Stimulated activated CD4-positive, alpha-beta T cell treated with anti-CD3 and anti-CD28 coated beads, Interleukin-15, amount 100 ng/mL, for 24 hours (primary cell): ENCODE data around the gene PNLIPRP2.

Experiments
- DNase-seq: peaks from one replicate; pipeline ENCODE4 v3.0.0-alpha.2; 2020

PNLIPRP2 gene

DNA sequence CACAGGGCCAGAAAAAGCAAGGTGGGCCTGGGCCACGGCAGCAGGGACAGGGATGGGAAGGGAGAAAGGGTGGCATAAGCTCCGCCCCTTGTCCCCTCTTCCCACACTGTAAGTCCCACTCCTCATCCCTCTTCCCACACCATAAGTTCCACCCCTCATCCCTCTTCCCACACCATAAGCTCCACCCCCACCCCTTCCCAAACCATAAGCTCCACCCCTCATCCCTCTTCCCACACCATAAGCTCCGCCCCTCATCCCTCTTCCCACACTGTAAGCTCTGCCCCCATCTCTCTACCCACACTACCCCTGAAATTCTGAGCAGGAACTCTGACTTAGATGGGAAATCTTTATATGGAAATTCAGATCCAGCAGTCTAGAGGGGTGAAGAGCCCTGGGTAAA is 65.9 kb downstream of the PNLIPRP2 start:
- DNase-seq = no peak

- DNase-seq = no peak
These were observed 66.9 kb downstream of the PNLIPRP2 start for GRCh38 chr10:116687633-116688032.

GRCh38 chr10:116688241-116688711 is 67.5 kb downstream of the PNLIPRP2 start:
- DNase-seq = no peak

DNA sequence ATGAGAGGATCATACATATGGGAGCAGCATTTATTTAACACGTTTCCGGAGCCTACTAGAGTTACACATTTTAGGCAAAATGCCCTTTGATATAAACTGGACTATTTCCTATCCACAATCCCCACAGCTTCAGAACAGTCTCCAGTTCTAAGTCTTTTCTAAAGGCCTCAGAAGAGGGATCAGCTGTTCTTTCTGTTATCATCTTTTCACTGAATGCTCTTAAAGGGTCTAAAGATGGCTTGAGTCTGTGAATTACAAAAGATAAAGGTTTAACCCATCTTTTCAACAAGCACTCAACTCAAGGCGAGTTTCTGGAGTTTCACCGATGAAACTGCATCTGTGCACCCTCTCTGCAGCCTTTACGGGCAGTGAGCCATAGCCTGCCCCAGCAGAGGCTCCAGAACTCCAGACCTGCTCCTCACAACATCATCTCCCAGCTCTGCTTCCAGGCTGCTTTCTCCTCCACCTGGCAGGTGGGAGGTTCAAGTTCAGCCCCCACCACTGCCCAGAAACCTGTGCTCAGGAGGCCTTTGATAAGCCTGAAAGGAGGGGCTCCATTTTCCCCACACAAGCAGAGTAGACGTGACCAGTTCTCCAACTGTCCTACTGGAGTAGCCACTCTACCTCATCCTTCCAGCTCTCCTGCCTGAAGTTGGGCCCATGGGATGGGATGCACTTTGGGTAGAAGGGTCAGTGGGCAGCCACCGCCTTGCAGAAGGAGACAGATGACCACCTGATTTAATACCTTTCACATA is 68.2 kb downstream of the PNLIPRP2 start:
- DNase-seq = no peak

- DNase-seq = no peak
These were observed 69.0 kb downstream of the PNLIPRP2 start for GRCh38 chr10:116689744-116690143.

DNA sequence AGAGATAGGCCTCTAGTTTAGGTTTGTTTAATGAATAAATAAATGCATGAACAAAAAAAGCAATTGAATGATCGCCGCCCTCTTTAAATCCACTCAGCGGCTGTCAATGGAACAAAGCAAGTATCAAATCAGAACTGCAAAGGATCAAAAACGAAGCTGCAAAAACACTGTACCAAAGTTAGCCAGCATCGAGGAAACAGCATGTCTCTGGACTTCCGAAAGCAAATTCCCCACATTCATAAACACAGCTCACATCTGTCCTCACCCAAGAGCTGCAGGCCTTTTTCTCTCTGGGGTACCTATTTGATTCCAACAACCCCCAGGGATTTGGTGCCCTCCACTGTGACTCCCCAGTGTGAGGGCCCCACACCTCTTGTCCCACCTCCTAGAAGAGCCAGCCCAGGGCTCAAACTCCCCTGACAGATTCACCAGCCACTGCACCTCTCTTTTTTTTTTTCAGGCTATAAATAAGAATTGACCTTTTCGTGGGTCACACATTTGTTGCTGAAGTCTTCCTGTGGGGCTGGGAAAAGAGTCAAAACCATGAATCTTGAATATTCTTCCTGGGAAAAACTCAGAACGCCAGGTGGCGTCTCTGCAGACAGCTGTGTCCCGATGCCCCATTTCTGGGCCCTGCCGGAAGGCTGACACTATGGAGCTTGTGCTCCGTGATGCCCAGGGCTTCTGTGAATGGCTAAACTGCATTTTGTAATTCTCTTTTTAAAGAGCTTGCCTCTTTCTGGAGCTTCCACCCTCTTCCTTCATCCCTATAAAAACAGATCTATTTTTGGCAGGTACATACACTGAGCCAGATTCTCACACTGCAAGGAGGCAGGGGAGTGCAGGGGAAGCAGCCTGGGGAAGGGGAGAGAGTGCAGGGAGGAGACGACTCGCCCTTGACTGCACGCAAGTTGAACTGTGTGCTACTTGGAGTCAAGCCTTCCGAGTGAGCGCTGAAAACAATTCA is 69.9 kb downstream of the PNLIPRP2 start:
- no peak for DNase-seq

DNA sequence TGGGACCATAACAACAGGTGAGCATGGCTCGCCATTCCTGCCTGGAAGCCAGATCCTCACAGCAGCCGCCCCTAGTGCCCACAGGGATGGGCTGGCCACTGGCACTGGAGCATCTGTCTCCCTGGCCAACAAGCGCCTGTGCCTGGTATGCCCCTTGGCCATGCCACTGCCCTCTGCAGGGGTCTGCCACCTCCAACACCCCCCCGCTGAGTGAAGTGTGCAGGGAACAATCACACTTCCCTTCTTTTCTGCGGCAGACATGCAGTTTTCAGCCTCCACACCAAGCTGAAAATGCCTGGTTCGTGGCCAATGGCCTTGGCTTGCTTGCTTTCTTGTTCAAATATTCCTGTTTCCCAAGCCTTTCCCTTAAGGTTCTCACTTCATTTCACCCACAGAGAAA is 70.9 kb downstream of the PNLIPRP2 start:
- DNase-seq = no peak

GRCh38 chr10:116692225-116692624 is 71.5 kb downstream of the PNLIPRP2 start:
- DNase-seq = no peak

DNA sequence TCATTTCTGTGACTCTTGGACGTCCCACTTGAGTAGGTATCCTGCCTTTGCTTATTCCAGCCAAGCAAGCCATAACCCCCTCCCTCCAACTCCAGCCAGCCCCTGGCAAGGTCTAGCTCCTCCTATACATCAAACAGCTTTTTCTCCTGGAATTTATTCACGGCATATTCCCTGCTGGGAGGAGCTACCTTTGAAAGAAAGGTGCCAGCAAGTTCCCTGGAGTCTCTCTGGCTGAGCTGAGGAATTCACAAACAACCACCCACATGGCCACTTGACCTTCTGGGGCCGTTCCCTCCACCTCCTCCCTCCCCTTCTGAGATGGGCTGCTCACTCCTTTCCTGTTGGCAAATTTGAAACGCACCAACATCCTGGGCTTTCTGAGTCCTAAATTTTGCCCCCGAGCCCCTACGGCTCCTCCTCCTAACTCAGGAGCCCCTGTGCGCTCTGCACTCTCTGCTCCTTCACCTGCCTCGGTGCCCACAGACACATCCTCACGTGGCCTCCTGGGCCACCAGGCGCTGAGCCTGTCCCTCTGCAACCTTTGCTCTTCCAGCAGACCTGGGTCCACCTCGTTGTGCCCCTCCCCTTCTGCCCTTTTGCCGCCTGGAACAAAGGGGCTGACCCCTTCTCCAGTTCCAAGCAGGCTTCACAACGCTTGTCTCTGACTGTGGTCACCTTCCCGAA is 73.6 kb downstream of the PNLIPRP2 start:
- no peak for DNase-seq
